NB4 (cell line): ENCODE results near the gene DNAI2.

ENCODE experiments used
- DNase-seq: peaks from one replicate; pipeline ENCODE4 v3.0.0; 2010; ENCODE audit warnings: low read depth
- H3K4me3 ChIP-seq: one replicate; pipeline ENCODE4 v1.5.1; 2011; ENCODE audit warnings: mild to moderate bottlenecking, low read depth, low read length, moderate library complexity
- CTCF ChIP-seq: IDR thresholded peaks from one replicate; pipeline ENCODE4 v1.5.1; 2012; ENCODE audit warnings: low read depth, low read length
- MAX ChIP-seq: IDR thresholded peaks from 2 replicates; pipeline ENCODE4 v1.6.1; 2011; ENCODE audit warnings: low read depth, low read length
- MYC ChIP-seq: IDR thresholded peaks from 2 replicates; pipeline ENCODE4 v1.6.1; 2011; ENCODE audit warnings: low read depth, low read length
- POLR2A ChIP-seq: IDR thresholded peaks from 2 replicates; pipeline ENCODE4 v1.6.1; 2011; ENCODE audit warnings: mild to moderate bottlenecking; ENCODE audit not compliant: insufficient read length; ENCODE audit errors: extremely low read depth

DNAI2 gene

DNA sequence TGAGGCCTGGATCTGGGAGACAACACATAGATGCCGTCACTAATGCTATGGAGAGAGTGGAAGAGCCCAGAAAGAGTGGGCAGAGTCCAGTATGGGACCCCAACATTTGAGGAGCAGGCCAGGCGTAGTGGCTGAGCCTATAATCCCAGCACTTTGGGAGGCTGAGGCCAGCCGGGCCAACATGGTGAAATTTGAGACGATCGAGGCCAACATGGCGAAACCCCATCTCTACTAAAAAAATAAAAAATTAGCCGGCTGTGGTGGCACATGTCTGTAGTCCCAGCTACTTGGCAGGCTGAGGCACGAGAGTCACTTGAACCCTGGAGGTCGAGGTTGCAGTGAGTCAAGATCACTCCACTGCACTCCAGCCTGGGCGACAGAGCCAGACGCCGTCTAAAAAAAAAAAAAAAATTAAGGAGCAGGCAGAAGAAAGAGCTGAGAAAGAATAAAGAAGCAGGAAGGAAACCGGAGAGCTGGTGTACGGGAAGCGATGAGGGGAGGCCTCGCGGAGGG, 6.0 kb upstream of the DNAI2 start:
- TF ChIP-seq MYC (no peak), POLR2A (no peak), CTCF (no peak), MAX (no peak)
- H3K4me3 ChIP-seq = no peak overlapping the region
- no peak for DNase-seq

GRCh38 chr17:74268558-74268957, 5.5 kb upstream of the DNAI2 start:
- DNase-seq = no peak
- no peak overlapping the region for H3K4me3 ChIP-seq
- TF ChIP-seq MYC (no peak), POLR2A (no peak), CTCF (no peak), MAX (no peak)

GRCh38 chr17:74270333-74270732, 3.7 kb upstream of the DNAI2 start:
- DNase-seq = no peak
- no peak overlapping the region for H3K4me3 ChIP-seq
- TF ChIP-seq CTCF (no peak), MAX (no peak), MYC (no peak), POLR2A (no peak)

DNA sequence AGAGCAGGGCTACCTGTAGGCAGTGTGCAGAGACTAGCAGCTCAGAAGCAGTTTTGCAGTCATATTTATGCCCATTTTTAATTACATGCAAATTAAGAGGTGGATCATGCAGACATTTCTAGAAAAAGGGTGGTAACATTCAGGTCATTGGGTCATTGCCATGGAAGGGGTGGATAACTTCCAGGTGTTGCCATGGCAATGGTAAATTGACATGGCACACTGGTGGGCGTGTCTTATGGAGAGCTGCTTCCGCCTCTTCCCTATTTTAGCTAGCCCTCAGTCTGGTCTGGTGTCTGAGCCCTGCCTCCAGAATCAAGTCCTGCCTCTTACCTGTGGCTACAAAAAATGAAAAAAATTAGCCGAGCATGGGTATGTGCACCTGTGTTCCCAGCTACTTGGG, 2.8 kb upstream of the DNAI2 start:
- TF ChIP-seq CTCF (no peak), MAX (no peak)
- no peak for DNase-seq

GRCh38 chr17:74271901-74272561, 2.0 kb upstream of the DNAI2 start:
- no peak overlapping the region for H3K4me3 ChIP-seq
- no peak for DNase-seq
- TF ChIP-seq CTCF (no peak), MYC (no peak), MAX (no peak), POLR2A (no peak)

More for the DNA sequence above, 2.8 kb upstream of the DNAI2 start:
- H3K4me3 ChIP-seq = no peak overlapping the region

GRCh38 chr17:74272731-74273201, 1.3 kb upstream of the DNAI2 start:
- no peak for DNase-seq
- TF ChIP-seq CTCF (no peak), POLR2A (no peak), MAX (no peak), MYC (no peak)
- no peak overlapping the region for H3K4me3 ChIP-seq
